ENCODE measurements around the gene FBXO28. TPM values are rescaled to one million over a fixed set of nuclear protein-coding genes. Genes with fewer than 3 reads are reported as not detected.

Gene FBXO28
- total RNA-seq, 1 donor, result 41.5 TPM

GRCh38 chr1:224162768-224163167 is 48.9 kb downstream of the FBXO28 start:
- no peak for TF ChIP-seq CTCF (IDR thresholded peaks at IDR 0.05; ENCODE audit: insufficient read depth, low read depth, low read length)
- no peak for DNase-seq (ENCODE audit: low read depth)
- no peak overlapping the region for H3K4me3 ChIP-seq (ENCODE audit: low read depth, low read length)

- no peak for DNase-seq (ENCODE audit: low read depth)
- TF ChIP-seq CTCF (IDR thresholded peaks at IDR 0.05; ENCODE audit: insufficient read depth, low read depth, low read length), result no peak
- no peak overlapping the region for H3K4me3 ChIP-seq (ENCODE audit: low read depth, low read length)
Measured at GRCh38 chr1:224163311-224163710, 49.4 kb downstream of the FBXO28 start.

GRCh38 chr1:224168859-224169380 is 55.0 kb downstream of the FBXO28 start:
- H3K4me3 ChIP-seq (ENCODE audit: low read depth, low read length), result no peak overlapping the region
- peak; percentile 54 for DNase-seq (ENCODE audit: low read depth)
- no peak for TF ChIP-seq CTCF (IDR thresholded peaks at IDR 0.05; ENCODE audit: insufficient read depth, low read depth, low read length)

GRCh38 chr1:224169718-224170270 is 55.9 kb downstream of the FBXO28 start:
- TF ChIP-seq CTCF (IDR thresholded peaks at IDR 0.05; ENCODE audit: insufficient read depth, low read depth, low read length), result no peak
- no peak overlapping the region for H3K4me3 ChIP-seq (ENCODE audit: low read depth, low read length)
- DNase-seq (ENCODE audit: low read depth), result no peak

- TF ChIP-seq CTCF (IDR thresholded peaks at IDR 0.05; ENCODE audit: insufficient read depth, low read depth, low read length), result no peak
- no peak overlapping the region for H3K4me3 ChIP-seq (ENCODE audit: low read depth, low read length)
- DNase-seq (ENCODE audit: low read depth), result no peak
Measured at GRCh38 chr1:224170343-224170742, 56.4 kb downstream of the FBXO28 start.

- peak; percentile 46 for TF ChIP-seq CTCF (IDR thresholded peaks at IDR 0.05; ENCODE audit: insufficient read depth, low read depth, low read length)
- DNase-seq (ENCODE audit: low read depth), result peak; percentile 30
- no peak overlapping the region for H3K4me3 ChIP-seq (ENCODE audit: low read depth, low read length)
Measured at GRCh38 chr1:224170748-224171478, 57.0 kb downstream of the FBXO28 start.
